ENCODE data around the gene LRRC15. TPM values are rescaled to one million over a fixed set of nuclear protein-coding genes. Genes with fewer than 3 reads are reported as not detected.
A peak's percentile ranks its signal among the peaks of the same experiment; 100 is the strongest.

Gene LRRC15
- total RNA-seq, 1 donor, result 0.43 TPM

DNA sequence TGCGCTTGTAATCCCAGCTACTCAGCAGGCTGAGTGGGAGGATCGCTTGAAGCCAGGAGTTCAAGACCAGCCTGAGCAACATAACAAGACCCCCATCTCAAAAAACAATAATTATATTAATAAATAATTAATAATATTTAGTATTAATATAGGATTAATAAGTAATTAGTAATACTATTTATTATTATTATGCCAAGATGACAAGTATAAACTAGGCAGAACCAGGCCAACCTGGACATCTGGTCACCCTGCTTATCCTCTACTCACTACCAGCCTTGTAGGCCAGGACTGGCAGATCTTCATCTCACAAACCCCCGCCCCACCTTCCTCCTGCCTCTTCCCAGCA lies 18.8 kb downstream of the LRRC15 start:
- no peak for DNase-seq (ENCODE audit: low read depth)
- no peak overlapping the region for H3K4me3 ChIP-seq (ENCODE audit: low read depth, low read length)
- TF ChIP-seq, protein P1, sequence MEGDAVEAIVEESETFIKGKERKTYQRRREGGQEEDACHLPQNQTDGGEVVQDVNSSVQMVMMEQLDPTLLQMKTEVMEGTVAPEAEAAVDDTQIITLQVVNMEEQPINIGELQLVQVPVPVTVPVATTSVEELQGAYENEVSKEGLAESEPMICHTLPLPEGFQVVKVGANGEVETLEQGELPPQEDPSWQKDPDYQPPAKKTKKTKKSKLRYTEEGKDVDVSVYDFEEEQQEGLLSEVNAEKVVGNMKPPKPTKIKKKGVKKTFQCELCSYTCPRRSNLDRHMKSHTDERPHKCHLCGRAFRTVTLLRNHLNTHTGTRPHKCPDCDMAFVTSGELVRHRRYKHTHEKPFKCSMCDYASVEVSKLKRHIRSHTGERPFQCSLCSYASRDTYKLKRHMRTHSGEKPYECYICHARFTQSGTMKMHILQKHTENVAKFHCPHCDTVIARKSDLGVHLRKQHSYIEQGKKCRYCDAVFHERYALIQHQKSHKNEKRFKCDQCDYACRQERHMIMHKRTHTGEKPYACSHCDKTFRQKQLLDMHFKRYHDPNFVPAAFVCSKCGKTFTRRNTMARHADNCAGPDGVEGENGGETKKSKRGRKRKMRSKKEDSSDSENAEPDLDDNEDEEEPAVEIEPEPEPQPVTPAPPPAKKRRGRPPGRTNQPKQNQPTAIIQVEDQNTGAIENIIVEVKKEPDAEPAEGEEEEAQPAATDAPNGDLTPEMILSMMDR (IDR thresholded peaks at IDR 0.05; ENCODE audit: insufficient read depth, low read depth, low read length), result no peak

DNA sequence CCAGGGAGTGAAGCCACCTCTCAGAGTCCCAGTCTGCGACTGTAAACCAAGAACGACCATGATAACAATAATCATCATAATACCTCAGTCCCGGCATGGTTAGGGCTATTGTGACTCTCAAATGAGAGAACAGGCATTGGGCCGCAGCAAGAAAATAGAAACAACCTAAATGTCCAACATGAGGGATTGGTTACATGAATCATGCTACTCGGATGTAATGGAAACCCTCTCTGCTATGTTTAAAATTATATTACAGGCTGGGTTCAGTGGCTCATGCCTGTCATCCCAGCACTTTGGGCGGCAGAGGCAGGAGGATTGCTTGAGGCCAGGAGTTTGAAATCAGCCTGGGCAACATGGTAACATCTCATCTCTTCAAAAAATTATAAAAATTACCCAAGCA lies 21.2 kb downstream of the LRRC15 start:
- DNase-seq (ENCODE audit: low read depth), result no peak
- no peak overlapping the region for H3K4me3 ChIP-seq (ENCODE audit: low read depth, low read length)
- TF ChIP-seq, protein P1 (IDR thresholded peaks at IDR 0.05; ENCODE audit: insufficient read depth, low read depth, low read length), result no peak

- DNase-seq (ENCODE audit: low read depth), result no peak
- TF ChIP-seq, protein P1 (IDR thresholded peaks at IDR 0.05; ENCODE audit: insufficient read depth, low read depth, low read length), result no peak
- no peak overlapping the region for H3K4me3 ChIP-seq (ENCODE audit: low read depth, low read length)
Observed at GRCh38 chr3:194346621-194347020, 22.9 kb downstream of the LRRC15 start.

GRCh38 chr3:194346035-194346434 lies 23.5 kb downstream of the LRRC15 start:
- no peak overlapping the region for H3K4me3 ChIP-seq (ENCODE audit: low read depth, low read length)
- TF ChIP-seq, protein P1 (IDR thresholded peaks at IDR 0.05; ENCODE audit: insufficient read depth, low read depth, low read length), result no peak
- no peak for DNase-seq (ENCODE audit: low read depth)

GRCh38 chr3:194344012-194344411 lies 25.5 kb downstream of the LRRC15 start:
- no peak overlapping the region for H3K4me3 ChIP-seq (ENCODE audit: low read depth, low read length)
- TF ChIP-seq, protein P1 (IDR thresholded peaks at IDR 0.05; ENCODE audit: insufficient read depth, low read depth, low read length), result peak; percentile 97
- DNase-seq (ENCODE audit: low read depth), result peak; percentile 68

DNA sequence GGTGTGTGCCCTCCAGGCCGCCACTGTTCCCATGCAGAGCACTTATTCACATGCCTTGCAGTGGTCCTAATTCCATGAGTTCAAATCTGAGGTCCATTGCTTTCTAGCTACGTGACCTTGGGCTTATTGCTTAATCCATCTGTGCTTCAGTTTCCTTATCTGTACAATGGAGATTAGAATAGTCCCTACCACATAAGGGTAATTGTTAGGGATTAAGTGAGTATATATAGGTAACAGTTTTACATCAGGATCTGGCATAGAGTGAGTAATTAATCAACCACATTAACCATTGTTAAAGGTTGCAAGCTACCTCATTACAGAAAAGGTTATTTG lies 26.0 kb downstream of the LRRC15 start:
- TF ChIP-seq, protein P1 (IDR thresholded peaks at IDR 0.05; ENCODE audit: insufficient read depth, low read depth, low read length), result no peak
- no peak overlapping the region for H3K4me3 ChIP-seq (ENCODE audit: low read depth, low read length)
- no peak for DNase-seq (ENCODE audit: low read depth)

DNA sequence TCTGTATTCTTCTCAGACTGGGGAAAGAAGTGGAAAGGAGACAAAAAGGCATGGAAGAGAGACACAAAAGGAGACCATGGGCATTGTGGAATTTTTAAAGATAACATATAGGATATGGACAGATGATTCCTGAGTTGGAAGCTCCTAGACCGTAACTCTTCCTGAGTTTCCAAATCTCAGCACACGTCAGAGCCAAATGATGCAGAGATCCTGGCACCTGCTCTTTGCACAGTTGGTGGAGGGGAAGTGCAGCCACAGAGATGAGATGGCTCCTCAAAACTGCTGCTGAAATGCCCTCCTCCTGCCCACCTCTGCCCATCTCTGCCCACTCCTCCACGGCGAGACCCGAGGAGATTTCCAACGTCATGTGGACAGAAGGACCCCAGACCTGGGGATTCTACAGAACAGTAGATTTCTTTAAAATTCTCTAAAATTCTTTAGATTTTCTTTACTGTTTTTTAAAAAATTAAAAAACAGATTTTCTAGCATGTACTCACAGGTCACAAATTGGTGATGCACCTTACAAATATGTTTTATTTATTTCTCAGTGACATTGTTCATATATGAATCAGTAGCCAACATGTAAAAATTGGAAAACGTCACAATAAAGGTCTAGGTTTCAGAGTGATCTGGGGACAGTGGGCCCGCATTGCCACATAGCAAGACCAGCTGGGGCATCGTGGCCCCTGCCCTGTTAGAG lies 26.5 kb downstream of the LRRC15 start:
- no peak for DNase-seq (ENCODE audit: low read depth)
- TF ChIP-seq, protein P1 (IDR thresholded peaks at IDR 0.05; ENCODE audit: insufficient read depth, low read depth, low read length), result no peak
- H3K4me3 ChIP-seq (ENCODE audit: low read depth, low read length), result no peak overlapping the region
